Smooth muscle cell (in vitro differentiated cells): ENCODE data around the gene PRTFDC1. TPM values are rescaled to one million over a fixed set of nuclear protein-coding genes. Genes with fewer than 3 reads are reported as not detected.
"Not testable (repeated sequence)": the region's sequence is repeated elsewhere in the genome, so short reads cannot be mapped to it uniquely, and the experiment has no call there.

Source experiments
- DNase-seq: peaks from one replicate; lab custom pipeline; 2025; ENCODE audit not compliant: unreplicated experiment; lab: John Stamatoyannopoulos, UW
- H2AFZ ChIP-seq: fragments of 200-600 bp; sonication (generic); 2 replicates; pipeline ENCODE4 v1.6.0; 2016; ENCODE audit warnings: antibody characterized with exemption, low read depth, mild to moderate bottlenecking
- H3F3A ChIP-seq: fragments of 200-600 bp; sonication (generic); 2 replicates; pipeline ENCODE4 v1.6.0; 2017; ENCODE audit warnings: antibody characterized with exemption, low read depth
- H3K27ac ChIP-seq: fragments of 200-600 bp; sonication (generic); 2 replicates; pipeline ENCODE4 v1.5.1; 2016; ENCODE audit warnings: low read depth, mild to moderate bottlenecking
- H3K27me3 ChIP-seq: fragments of 200-600 bp; sonication (generic); 2 replicates; pipeline ENCODE4 v1.6.1; 2016; ENCODE audit warnings: low read depth, mild to moderate bottlenecking
- H3K36me3 ChIP-seq: fragments of 200-600 bp; sonication (generic); 2 replicates; pipeline ENCODE4 v1.5.1; 2016; ENCODE audit warnings: low read depth
- H3K4me1 ChIP-seq: fragments of 200-600 bp; sonication (generic); 2 replicates; pipeline ENCODE4 v1.5.1; 2016; ENCODE audit warnings: low read depth
- H3K4me2 ChIP-seq: fragments of 200-600 bp; sonication (generic); 2 replicates; pipeline ENCODE4 v1.6.0; 2016; ENCODE audit warnings: mild to moderate bottlenecking
- H3K4me3 ChIP-seq: fragments of 200-600 bp; sonication (generic); 2 replicates; pipeline ENCODE4 v1.5.1; 2016; ENCODE audit warnings: mild to moderate bottlenecking
- H3K79me2 ChIP-seq: fragments of 200-600 bp; sonication (generic); 2 replicates; pipeline ENCODE4 v1.6.0; 2016; ENCODE audit warnings: low read depth, mild to moderate bottlenecking
- H3K9ac ChIP-seq: fragments of 200-600 bp; sonication (generic); 2 replicates; pipeline ENCODE4 v1.6.0; 2016; ENCODE audit warnings: low read depth
- H3K9me3 ChIP-seq: fragments of 200-600 bp; sonication (generic); replicated peaks from 2 replicates; pipeline ENCODE4 v1.5.1; 2016; ENCODE audit warnings: low read depth
- H4K20me1 ChIP-seq: fragments of 200-600 bp; sonication (generic); 2 replicates; pipeline ENCODE4 v1.6.0; 2016; ENCODE audit warnings: low read depth
- CTCF ChIP-seq: fragments of 200-600 bp; sonication (generic); IDR thresholded peaks from 2 replicates; pipeline ENCODE4 v1.5.1; 2017; ENCODE audit warnings: borderline replicate concordance, mild to moderate bottlenecking, antibody characterized with exemption; ENCODE audit not compliant: insufficient read depth, poor library complexity, severe bottlenecking
- WGBS: methylation state at CpG from one replicate; pipeline ENCODE4 v1.1.7; 2016; ENCODE audit warnings: low lambda C conversion rate; 5-methylcytosine and 5-hydroxymethylcytosine counted together
- polyA plus RNA-seq: library from polyadenylated mRNA; unstranded; fragments of >200 nt; fragmentation: Nextera tagmentation; extraction: Ambion mirVana; gene quantifications from 2 replicates; pipeline ENCODE4 v1.2.1, GENCODE V29; 2016
- total RNA-seq: library from RNA; depleted of rRNA; stranded (reverse); fragments of >200 nt; gene quantifications from 2 replicates; pipeline ENCODE4 v1.2.3, GENCODE V29; 2014

Gene PRTFDC1
- total and polyA plus RNA-seq, 2 experiments from 2014 or later = 10.2 to 11.9 TPM

GRCh38 chr10:24969841-24970281 is 17.5 kb upstream of the PRTFDC1 start:
- no peaks in the 10 kb centered on the region for H3K9me3 ChIP-seq
- DNase-seq = no peak
- no peaks in the 10 kb centered on the region for H3K27me3 ChIP-seq
- TF ChIP-seq CTCF = no peak
- H3K27ac ChIP-seq = no peak overlapping the region
- H3F3A ChIP-seq = no peaks in the 10 kb centered on the region
- no peak overlapping the region for H3K4me2 ChIP-seq
- 83% methylated on average over 2 of the region's 2 CpGs for WGBS
- H3K9ac ChIP-seq = no peak overlapping the region
- H2AFZ ChIP-seq = no peak overlapping the region
- H3K79me2 ChIP-seq = no peaks in the 10 kb centered on the region
- H3K36me3 ChIP-seq = no peaks in the 10 kb centered on the region
- no peaks in the 10 kb centered on the region for H4K20me1 ChIP-seq
- no peak overlapping the region for H3K4me3 ChIP-seq
- H3K4me1 ChIP-seq = no peaks in the 10 kb centered on the region

- H3K27ac ChIP-seq, H3K4me3 ChIP-seq, H3K79me2 ChIP-seq, H3K9me3 ChIP-seq, H3K9ac ChIP-seq, H3K4me1 ChIP-seq, H4K20me1 ChIP-seq, H2AFZ ChIP-seq, DNase-seq, H3K36me3 ChIP-seq, H3F3A ChIP-seq, H3K4me2 ChIP-seq, H3K27me3 ChIP-seq: not testable (repeated sequence)
- 95% methylated on average over 11 of the region's 11 CpGs for WGBS
Observed at GRCh38 chr10:24968951-24969350, 16.5 kb upstream of the PRTFDC1 start.

- WGBS = 96% methylated on average over 7 of the region's 7 CpGs
- Histone ChIP-seq H3K4me2 (no peak overlapping the region), H3K36me3 (no peaks in the 10 kb centered on the region), H3F3A (no peaks in the 10 kb centered on the region), H3K4me3 (no peak overlapping the region), H3K9ac (no peak overlapping the region), H4K20me1 (no peaks in the 10 kb centered on the region), H3K9me3 (no peaks in the 10 kb centered on the region), H3K79me2 (no peaks in the 10 kb centered on the region), H3K4me1 (no peaks in the 10 kb centered on the region), H2AFZ (no peak overlapping the region), H3K27me3 (no peaks in the 10 kb centered on the region), H3K27ac (no peak overlapping the region)
- no peak for DNase-seq
- TF ChIP-seq CTCF = no peak
Observed at GRCh38 chr10:24968349-24968748, 15.9 kb upstream of the PRTFDC1 start.

DNA sequence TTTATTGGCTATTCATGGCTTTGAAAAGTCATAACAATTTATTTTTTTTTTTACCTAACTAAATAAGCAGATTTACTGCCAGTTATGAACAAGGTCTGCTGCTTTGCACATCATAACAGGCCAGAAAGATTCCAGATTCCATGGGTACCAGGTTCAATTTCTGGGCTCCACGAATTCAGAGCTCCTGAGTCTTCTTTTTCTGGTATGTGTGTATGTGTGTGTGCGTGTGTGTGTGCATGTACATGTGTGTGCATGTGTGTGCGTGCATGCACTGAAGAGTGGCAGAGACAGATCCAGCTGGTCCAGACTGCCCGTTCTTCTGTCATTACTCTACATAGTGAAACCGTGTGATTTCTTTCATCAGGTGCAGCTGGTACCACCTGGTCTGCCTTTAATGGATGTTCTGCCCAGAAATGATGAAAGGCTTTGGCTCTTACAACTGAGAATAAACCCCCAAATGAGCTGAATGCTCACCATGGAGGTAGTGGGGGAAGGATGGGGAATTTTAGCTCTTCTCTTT is 14.6 kb upstream of the PRTFDC1 start:
- H4K20me1 ChIP-seq = no peaks in the 10 kb centered on the region
- H3K9me3 ChIP-seq = no peaks in the 10 kb centered on the region
- no peaks in the 10 kb centered on the region for H3K36me3 ChIP-seq
- H3F3A ChIP-seq = no peaks in the 10 kb centered on the region
- H3K4me3 ChIP-seq = no peak overlapping the region
- no peak for TF ChIP-seq CTCF
- H3K4me1 ChIP-seq = no peaks in the 10 kb centered on the region
- H3K4me2 ChIP-seq = no peak overlapping the region
- no peaks in the 10 kb centered on the region for H3K27me3 ChIP-seq
- H3K9ac ChIP-seq = no peak overlapping the region
- 84% methylated on average over 5 of the region's 5 CpGs for WGBS
- no peak overlapping the region for H3K27ac ChIP-seq
- no peak overlapping the region for H2AFZ ChIP-seq
- H3K79me2 ChIP-seq = no peaks in the 10 kb centered on the region
- DNase-seq = no peak
